ENCODE results near the gene NOD2.

GRCh38 chr16:50666658-50667496 is 26.5 kb upstream of the NOD2 start:
- TF ChIP-seq CTCF (IDR thresholded peaks at IDR 0.05) (no peak), POLR2A (IDR thresholded peaks at IDR 0.05) (no peak)
